Stimulated activated CD8-positive, alpha-beta memory T cell treated with anti-CD3 and anti-CD28 coated beads, Interleukin-4, amount 100 ng/mL, for 4 hours (primary cell): Measurements from ENCODE around the gene KLF2.
"Not testable (repeated sequence)": the region's sequence is repeated elsewhere in the genome, so short reads cannot be mapped to it uniquely, and the experiment has no call there.

Experiments
- DNase-seq, 2 donors: peaks; one replicate each; pipeline ENCODE4 v3.0.0-alpha.2; 2020; ENCODE audit warnings: low read depth in 2 of 2, low spot score in 1 of 2

The KLF2 gene

DNA sequence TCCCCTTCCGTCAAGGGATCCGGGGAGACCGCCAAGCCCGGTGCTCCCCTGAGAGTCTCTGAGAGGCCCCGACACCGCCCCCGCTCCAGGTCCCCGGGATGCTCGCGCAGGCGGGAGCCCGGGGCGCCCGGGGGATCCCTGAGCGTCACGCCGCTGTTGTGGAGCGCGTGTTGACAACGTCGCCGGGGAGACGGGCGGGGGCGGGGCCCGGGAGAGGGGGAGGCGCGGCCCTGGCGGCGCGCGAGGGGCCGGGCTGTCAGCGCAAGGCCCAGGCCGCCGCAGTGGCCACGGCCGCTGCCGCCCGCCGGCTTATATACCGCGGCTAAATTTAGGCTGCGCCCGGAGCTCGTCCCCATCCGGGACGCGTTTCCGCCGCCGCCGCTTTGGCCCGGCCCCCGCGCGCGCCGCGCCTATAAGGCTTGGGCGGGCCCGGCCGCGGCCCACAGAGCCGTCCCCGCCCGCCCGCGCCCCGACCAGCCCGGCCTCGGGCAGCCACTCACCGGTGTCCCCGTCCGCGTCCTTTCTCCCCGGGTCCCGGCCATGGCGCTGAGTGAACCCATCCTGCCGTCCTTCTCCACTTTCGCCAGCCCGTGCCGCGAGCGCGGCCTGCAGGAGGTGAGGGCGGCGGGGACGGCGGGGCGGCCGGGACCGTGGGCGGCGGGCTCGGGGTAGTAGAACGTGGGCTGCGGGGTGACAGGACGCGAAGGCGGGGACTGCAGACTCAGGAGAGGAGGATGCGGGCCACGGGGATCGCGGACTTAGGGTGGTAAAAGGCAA, at the start of gene KLF2:
Gene KLF2 (plus strand): TSS at position 443 of the 777 bp plus-strand sequence. CDS start 98 bp downstream, at position 541.
- DNase-seq: peak; percentile 68 to 82

DNA sequence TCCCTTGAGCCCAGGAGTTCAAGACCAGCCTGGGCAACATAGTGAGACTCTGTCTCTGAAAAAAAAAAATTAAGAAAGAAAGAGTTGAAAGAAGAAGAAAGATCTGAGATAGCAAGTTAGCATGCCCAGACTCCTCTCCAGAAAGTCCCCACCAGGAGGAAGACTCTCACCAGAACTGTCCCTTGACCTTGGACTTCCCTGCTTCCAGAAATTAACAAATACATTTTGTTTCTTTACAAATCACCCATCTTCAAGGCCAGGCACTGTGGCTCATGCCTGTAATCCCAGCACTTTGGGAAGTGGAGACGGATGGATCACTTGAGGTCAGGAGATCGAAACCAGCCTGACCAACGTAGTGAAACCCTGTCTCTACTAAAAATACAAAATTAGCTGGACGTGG, 44.3 kb upstream of the KLF2 start:
- no peak for DNase-seq

DNA sequence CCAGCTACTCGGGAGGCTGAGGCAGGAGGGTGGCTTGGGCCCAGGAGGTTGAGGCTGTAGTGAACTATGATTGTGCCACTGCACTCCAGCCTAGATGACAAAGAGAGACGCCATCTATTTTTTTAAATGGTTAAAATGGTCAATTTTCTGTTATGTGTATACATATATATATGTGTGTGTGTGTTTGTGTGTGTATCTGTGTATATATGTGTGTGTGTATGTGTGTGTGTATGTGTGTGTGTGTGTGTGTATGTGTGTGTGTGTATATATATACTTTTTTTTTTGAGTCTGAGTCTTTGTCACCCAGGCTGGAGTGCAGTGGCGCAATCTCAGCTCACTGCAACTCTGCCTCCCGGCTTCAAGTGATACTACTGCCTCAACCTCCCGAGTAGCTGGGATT, 42.9 kb upstream of the KLF2 start:
- DNase-seq: no peak

DNA sequence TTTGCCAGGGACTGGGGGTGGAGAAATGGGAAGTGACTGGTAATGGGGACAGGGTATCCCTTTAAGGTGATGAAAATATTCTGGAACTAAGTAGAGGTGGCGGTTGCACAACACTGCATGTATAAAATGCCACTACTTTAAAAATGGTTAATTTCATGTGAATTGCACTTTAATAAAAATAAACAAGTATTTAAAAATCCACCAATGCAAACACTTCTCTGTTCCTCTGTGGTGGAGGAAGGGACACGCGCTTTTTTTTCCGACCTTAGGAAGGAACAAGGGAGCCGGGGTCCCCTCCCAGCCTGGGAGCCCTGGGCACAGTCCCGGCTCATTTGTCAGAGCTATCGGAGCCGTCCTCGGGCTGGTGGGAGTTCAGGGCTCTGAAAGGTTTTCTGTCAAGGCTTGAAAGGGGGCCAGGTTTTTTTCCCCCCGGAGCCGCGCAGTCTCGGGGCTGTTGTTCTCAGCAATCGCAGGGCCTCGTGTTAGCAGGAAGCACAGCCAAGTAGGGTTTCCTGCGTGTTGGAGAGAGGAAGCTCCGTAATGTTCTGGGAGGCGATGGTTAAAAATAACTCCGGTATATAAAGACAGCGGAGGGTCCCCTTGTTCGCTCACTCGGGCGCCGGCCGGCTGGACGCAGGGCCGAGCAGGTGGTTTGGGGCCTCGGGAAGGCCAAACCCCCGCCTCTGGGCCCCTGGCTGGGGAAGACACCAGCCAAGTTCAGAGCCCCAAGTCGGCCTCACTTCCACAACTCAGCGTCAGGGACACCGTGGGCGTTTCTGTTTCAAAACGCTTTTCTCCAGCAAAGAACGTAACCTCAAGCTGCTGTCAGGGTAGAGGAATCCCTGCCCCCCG, 41.2 kb upstream of the KLF2 start:
- DNase-seq: peak; percentile 25 to 46

DNA sequence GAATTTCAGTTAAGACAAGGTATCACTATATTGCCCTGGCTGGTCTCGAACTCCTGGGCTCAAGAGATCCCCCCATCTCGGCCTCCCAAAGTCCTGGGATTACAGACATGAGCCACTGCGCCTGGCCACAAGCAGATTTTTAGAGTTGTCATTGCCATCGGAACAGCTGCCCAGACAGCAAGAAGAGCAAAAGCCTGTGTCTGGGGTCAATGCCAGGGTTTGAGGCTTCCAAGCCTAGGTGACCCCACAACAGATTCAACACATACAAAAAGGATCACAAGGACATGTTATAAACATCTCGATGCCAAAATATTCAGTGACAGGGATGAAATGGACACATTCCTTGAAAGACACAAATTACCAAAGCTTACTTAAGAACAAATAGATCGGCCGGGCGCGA, 40.1 kb upstream of the KLF2 start:
- DNase-seq: no peak

DNA sequence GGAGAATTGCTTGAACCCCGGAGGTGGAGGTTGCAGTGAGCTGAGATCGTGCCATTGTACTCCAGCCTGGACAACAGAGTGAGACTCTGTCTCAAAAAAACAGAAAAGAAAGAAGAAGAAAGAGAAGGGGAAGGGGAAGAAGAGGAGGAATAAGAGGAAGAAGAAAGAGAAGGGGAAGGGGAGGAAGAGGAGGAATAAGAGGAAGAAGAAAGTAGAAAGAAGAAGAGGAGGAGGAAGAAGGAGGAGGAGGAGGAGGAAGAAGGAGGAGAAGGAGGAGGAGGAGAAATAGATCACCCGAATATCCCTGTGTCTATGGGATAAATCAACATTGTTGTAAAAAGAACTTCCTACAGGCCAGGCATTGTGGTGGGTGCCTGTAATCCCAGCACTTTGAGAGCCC, 39.5 kb upstream of the KLF2 start:
- not testable (repeated sequence) for DNase-seq

DNA sequence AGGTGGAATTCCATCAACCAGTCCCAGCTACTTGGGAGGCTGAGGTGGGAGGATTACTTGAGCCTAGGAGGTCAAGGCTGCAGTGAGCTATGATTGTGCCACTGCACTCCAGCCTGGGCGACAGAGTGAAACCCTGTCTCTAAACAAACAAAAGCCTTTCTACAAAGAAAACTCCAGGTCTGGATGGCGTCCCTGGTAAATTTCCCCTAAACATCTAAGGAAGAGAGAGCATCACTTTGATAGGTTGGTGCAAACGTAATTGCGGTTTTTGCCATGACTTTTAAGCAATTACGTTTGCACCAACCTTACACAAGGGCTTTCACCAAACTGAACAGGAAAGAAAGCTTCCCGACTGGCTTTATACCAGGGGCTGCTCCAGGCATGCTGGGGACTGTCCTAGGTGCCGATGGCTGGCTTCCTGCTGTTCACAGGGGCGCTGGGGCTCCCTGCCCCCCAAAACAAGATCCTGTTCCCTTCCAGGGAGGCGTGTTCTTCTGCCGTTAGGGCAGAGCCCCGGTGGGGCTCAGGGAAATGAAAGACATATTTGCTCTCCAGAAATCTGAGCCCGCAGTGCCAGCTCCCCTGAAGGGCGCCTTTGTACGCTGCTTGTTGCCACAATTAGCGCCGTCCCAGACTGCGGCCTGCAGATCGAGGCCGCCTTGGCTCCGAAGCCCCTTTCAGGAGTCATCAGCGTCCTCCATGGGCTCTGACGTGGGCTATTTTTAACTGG, 38.7 kb upstream of the KLF2 start:
- no peak for DNase-seq

DNA sequence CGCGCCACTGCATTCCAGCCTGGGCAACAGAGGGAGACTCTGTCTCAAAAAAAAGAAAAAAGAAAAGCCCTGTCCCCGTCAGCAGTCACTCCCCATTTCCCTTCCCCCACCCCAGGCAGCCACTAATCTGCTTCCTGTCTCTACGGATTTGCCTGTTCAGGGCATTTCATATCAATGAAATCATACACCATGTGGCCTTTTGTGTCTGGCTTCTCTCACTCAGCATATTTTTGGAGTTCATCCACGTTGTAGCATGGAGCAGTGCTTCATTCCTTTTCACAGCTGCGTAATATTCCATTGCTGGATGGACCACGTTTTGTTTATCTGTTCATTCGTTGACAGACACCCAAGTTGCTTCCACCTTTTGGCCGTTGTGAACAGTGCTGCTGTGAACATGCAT, 36.1 kb upstream of the KLF2 start:
- DNase-seq: no peak

DNA sequence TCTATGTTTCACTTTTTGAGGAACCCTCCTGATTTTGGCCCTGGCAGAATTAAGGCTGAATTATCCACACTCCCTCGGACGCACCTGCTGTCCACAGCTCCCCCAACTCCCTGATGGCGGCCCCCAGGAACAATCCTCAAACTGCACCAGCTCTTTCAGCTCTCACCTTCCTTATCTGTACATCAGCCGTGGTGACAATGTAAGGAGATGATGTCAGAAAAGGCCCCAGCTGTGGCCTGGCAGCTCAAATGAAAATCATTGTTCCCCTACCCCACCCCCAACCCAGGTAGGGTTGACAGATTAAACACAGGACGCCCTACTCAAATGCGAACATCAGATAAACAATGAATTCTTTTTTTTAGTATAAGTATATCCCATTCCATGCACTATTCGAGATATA, 35.0 kb upstream of the KLF2 start:
- DNase-seq: no peak

DNA sequence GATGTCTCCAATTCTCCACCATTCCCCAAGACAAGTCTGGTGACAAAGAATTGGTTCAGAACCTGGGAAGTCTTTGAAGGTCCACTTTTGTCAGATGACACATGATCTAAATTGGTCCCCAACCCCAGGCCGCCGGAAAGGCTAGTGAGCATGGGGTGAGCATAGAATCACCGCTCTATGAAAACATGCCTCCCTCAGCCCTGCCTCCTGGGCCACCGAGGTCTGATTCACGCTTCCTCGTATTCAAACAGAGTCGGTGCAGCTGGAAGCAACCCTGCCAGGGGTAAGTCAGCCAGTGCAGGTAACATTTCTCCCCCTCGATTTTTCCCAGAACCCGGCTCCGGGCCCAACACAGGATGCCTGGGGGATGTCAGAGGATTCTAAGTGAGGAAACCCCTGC, 33.9 kb upstream of the KLF2 start:
- no peak for DNase-seq

DNA sequence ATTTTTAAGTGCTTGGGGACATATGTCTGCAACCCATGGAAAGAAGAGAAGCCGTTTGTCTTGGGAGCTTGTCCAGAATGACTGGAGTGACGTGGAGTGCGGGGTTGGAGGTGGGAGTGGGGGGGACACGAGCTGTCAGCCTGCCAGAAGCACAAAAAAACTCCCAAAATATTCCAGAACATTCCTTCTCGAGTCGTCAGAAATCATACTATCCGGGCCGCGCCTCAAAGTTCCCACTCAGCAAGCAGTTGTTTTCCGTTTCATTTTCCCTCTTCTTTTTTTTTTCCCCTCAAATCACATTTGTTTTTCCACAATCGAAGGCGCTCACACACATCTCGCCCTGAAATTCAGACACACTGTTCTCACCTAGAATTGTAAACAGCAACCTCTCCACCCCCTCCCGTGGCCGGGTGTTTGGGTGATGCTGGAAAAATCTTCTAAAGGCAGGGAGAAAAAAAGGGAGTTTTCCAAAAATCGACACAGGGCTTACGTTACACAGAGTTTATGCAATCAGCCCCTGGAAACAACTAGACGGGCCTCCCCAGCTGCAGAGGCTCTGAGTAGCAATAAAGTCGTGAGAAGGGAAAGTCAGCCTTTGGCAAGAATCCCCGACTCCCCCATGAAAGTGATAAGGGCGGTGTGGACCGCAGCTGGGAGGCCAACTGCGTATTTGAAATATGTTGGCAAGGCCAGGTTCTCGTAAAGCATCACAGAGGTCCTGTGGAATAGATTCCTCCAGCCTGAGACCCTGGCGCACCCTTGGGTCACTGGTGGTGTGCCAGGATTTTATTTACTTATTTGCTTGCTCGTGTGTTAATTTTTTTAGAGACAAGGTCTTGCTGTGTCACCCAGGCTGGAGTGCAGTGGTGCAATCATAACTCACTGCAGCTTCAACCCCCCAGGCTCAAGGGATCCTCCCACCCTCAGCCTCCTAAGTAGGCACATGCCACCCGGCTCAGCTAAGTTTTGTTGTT, 31.2 kb upstream of the KLF2 start:
- no peak for DNase-seq

DNA sequence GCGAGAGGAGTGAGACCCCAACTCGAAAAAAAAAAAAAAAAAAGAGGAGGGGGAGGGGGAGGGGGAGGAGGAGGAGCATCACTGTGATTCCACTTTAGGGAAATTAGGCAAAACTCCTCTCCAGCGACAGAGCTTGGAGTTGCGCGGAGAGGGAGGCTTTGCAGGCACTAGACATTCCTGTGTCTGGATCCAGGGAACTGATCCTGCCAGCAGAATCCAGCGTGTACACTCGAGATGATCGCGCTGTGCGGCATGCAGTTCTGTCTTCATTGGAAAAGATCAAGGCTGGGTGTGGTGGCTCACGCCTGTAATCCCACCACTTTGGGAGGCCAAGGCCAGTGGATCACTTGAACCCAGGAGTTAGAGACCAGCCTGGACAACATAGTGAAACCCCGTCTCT, 29.6 kb upstream of the KLF2 start:
- DNase-seq: no peak

DNA sequence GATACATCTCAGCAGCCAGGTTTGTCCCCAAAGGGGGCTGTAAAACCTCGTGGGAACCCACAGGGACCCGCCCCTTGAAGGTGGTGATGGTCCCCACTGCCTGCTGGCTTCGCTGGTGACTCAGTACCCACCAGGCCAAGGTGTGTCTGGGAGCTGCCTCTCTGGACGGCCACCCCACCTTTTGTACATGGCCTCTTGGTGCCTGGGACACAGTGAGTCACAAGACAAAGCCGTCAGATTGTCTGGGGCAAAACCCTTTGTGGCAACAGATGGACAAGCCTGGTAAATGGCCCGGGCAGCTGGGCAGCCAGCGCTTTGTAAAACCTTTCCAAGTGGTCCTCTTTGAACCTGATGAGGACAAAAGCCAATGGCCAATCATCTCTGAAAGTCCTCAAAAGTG, 27.9 kb upstream of the KLF2 start:
- DNase-seq: no peak

DNA sequence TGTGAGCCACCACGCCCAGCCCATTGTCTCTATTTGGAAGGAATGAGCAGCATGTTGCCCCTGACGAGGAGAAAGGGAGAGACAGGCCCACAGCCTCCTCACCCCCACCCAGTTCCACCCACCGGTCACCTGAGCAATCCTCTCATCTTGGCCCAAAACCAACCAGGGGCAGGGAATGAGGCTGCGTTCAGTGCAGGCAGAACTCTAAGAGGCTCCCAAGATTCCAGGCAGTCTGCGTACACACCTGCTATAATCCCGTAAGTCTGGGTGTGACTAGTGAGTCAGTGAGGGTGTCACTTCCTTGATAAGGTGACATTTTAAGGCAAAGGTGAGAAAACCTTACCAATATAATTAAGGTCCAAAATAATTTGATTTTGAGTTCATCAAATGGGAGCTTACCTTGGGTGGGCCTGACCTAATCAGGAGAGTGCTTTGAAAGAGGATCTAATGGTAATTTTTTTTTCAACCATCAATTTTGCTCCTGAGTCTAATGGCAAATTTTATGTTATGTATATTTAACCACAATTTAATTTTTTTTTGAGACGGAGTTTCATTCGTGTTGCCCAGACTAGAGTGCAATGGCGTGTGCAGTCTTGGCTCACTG, 26.9 kb upstream of the KLF2 start:
- no peak for DNase-seq

DNA sequence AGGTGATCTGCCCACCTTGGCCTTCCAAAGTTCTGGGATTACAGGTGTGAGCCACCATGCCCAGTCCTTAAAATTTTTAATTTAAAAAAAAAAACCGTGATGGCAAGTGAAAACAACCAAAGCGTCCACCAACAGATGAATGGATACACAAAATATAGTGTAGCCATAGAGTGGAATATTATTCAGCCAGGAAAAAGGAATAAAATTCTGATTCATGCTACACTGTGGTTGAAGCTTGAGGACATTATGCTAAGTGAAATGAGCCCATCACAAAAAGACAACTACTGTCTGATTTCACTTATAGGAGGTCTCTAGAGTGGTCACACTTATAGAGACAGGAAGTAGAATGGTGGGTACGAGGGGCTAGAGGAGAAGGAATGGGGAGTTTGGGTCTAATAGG, 26.3 kb upstream of the KLF2 start:
- no peak for DNase-seq

DNA sequence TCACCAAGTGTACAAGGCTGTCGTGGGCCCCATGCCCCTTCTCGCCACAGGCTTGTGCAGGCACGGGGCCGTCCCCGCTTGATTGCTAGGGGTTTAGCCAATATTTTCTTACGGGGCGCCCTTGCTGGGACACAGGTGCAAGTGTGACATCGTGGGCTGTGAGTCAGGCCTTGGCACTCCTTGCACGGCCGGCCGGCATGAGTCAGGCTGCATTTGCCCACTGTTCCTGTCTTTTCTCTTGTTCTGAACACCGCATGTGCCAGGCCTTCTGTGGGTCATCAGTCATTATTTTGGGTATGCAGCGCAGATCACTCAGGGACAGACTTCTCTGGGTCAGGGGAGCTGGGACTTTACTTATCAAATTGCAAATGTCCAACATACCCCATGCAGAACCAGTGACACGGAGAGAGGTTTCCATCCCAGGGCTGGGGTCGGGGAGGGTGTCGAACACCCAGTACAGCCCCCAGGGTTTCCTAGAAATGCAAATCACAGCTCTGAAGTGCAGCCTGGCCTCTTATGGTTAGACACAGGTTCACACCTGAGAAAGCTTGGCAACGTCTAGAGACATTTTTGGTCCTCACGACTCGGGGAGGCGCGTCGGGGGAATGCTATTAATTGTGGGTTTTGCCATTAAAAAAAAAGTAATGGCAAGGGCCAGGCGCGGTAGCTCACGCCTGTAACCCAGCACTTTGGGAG, 22.5 kb upstream of the KLF2 start:
- DNase-seq: no peak

DNA sequence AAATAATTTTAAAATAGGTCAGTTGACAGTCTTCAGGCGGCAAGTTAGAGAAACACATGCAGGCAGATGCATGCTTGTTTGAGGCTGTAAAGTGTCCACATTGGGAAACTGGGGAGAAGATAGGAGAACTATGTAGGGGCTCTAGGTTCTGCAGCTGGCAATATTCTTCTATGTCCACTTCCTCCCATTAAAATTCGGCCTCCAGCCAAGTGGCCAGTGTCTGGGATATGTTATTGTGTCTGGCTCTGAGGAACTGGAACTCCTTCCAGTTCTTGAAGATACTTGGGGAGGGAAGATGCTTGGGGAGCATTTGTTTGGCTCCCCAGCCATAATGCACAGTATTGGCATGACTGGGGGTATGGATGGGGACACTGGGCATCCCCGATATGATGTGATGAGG, 20.9 kb upstream of the KLF2 start:
- no peak for DNase-seq

DNA sequence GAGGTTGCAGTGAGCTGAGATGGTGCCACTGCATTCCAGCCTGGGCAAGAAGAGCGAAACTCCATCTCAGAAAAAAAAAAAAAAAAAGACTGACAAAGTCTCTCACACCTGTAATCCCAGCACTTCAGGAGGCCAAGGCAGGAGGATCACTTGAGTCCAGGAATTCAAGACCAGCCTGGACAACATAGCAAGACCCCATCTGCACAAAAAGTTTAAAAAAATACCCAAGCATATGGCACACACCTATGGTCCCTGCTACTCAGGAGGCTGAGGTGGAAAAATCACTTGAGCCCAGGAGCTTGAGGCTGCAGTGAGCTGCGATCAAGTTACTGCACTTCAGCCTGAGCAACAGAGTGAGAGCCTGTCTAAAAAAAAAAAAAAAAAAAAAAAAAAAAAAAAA, 20.1 kb upstream of the KLF2 start:
- not testable (repeated sequence) for DNase-seq

DNA sequence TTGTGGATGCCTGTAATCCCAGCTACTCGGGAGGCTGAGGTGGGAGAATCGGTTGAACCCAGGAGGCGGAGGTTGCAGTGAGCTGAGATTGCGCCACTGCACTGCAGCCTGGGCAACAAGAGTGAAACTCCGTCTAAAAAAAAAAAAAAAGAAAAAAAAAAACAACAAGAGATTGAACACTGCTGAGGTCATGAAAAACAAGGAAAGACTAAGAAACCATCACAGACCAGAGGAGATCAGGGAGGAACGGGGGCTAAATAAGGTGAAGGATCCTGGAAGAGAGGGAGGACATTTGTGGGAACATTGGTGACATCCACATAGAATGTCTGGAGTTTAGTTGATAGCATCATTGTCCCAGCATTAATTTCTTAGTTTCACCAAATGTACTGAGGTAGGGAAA, 19.6 kb upstream of the KLF2 start:
- DNase-seq: not testable (repeated sequence)
